H9 (cell line): ENCODE data around the gene PTPRS. TPM values are rescaled to one million over a fixed set of nuclear protein-coding genes. Genes with fewer than 3 reads are reported as not detected.
A peak's percentile ranks its signal among the peaks of the same experiment; 100 is the strongest.

ENCODE experiments used
- DNase-seq: peaks from one replicate; pipeline ENCODE4 v3.0.0-alpha.2; 2017
- H2AFZ ChIP-seq: one replicate; pipeline ENCODE4 v1.6.1; 2013; ENCODE audit warnings: mild to moderate bottlenecking, low read length, control low read depth, moderate library complexity
- H2AK5ac ChIP-seq: 2 replicates; pipeline ENCODE4 v1.6.1; 2013; ENCODE audit warnings: low read length, control low read depth, mixed read lengths; ENCODE audit not compliant: insufficient read length
- H2BK120ac ChIP-seq: one replicate; pipeline ENCODE4 v1.6.1; 2013; ENCODE audit warnings: low read depth, mild to moderate bottlenecking, low read length, control low read depth, inconsistent platforms; ENCODE audit not compliant: poor library complexity, severe bottlenecking
- H2BK12ac ChIP-seq: 2 replicates; pipeline ENCODE4 v1.6.1; 2013; ENCODE audit warnings: low read length, control low read depth, mixed read lengths, low read depth; ENCODE audit not compliant: insufficient read length
- H2BK15ac ChIP-seq: 2 replicates; pipeline ENCODE4 v1.6.1; 2013; ENCODE audit warnings: low read depth, low read length, control low read depth
- H2BK20ac ChIP-seq: one replicate; pipeline ENCODE4 v1.6.1; 2013; ENCODE audit warnings: low read depth, mild to moderate bottlenecking, low read length, control low read depth, inconsistent platforms; ENCODE audit not compliant: poor library complexity, severe bottlenecking
- H2BK5ac ChIP-seq: 2 replicates; pipeline ENCODE4 v1.6.1; 2013; ENCODE audit warnings: low read length, control low read depth, mixed read lengths; ENCODE audit not compliant: insufficient read length
- H3K14ac ChIP-seq: 2 replicates; pipeline ENCODE4 v1.6.1; 2013; ENCODE audit warnings: low read length, control low read depth; ENCODE audit not compliant: insufficient read depth
- H3K18ac ChIP-seq: 2 replicates; pipeline ENCODE4 v1.6.1; 2013; ENCODE audit warnings: low read depth, mild to moderate bottlenecking, mixed read lengths, low read length, control low read depth; ENCODE audit not compliant: insufficient read length
- H3K23ac ChIP-seq: 2 replicates; pipeline ENCODE4 v1.6.1; 2013; ENCODE audit warnings: low read length, control low read depth, mixed read lengths, low read depth; ENCODE audit not compliant: insufficient read length
- H3K23me2 ChIP-seq: 2 replicates; pipeline ENCODE4 v1.6.1; 2013; ENCODE audit warnings: low read depth, mild to moderate bottlenecking, mixed read lengths, low read length, control low read depth; ENCODE audit not compliant: insufficient read length, poor library complexity, severe bottlenecking
- H3K27ac ChIP-seq: 2 replicates; pipeline ENCODE4 v1.5.1; 2013; ENCODE audit warnings: low read length, control low read depth, mixed read lengths, low read depth; ENCODE audit not compliant: insufficient read length
- H3K27me3 ChIP-seq: 2 replicates; pipeline ENCODE4 v1.6.1; 2013; ENCODE audit warnings: low read length, control low read depth, inconsistent platforms; ENCODE audit not compliant: insufficient read depth
- H3K4ac ChIP-seq: 2 replicates; pipeline ENCODE4 v1.6.1; 2013; ENCODE audit warnings: low read depth, mild to moderate bottlenecking, control low read depth, inconsistent platforms, low read length, moderate library complexity
- H3K4me1 ChIP-seq: 2 replicates; pipeline ENCODE4 v1.6.1; 2013; ENCODE audit warnings: low read length, control low read depth, inconsistent platforms; ENCODE audit not compliant: insufficient read depth
- H3K4me2 ChIP-seq: 2 replicates; pipeline ENCODE4 v1.6.1; 2013; ENCODE audit warnings: low read length, control low read depth, mixed read lengths; ENCODE audit not compliant: insufficient read length, insufficient read depth
- H3K56ac ChIP-seq: 2 replicates; pipeline ENCODE4 v1.6.1; 2013; ENCODE audit warnings: low read depth, mild to moderate bottlenecking, mixed read lengths, low read length, control low read depth; ENCODE audit not compliant: insufficient read length
- H3K79me1 ChIP-seq: 2 replicates; pipeline ENCODE4 v1.6.1; 2013; ENCODE audit warnings: low read depth, mild to moderate bottlenecking, moderate library complexity, low read length, control low read depth, inconsistent platforms; ENCODE audit not compliant: insufficient read depth, poor library complexity, severe bottlenecking
- H3K79me2 ChIP-seq: 2 replicates; pipeline ENCODE4 v1.6.1; 2013; ENCODE audit warnings: low read length, control low read depth, inconsistent platforms; ENCODE audit not compliant: insufficient read depth
- H3K9ac ChIP-seq: 2 replicates; pipeline ENCODE4 v1.6.1; 2013; ENCODE audit warnings: low read length, control low read depth, mixed read lengths; ENCODE audit not compliant: insufficient read length; ENCODE audit errors: extremely low read depth
- H3K9me3 ChIP-seq: one replicate; pipeline ENCODE4 v1.6.1; 2013; ENCODE audit warnings: low read depth, low read length, inconsistent platforms; ENCODE audit not compliant: control insufficient read depth
- H3T11ph ChIP-seq: one replicate; pipeline ENCODE4 v1.6.1; 2013; ENCODE audit warnings: mild to moderate bottlenecking, low read length, control low read depth, inconsistent platforms
- H4K20me1 ChIP-seq: one replicate; pipeline ENCODE4 v1.6.1; 2013; ENCODE audit not compliant: control insufficient read depth, insufficient read length, insufficient read depth
- H4K5ac ChIP-seq: 2 replicates; pipeline ENCODE4 v1.6.1; 2013; ENCODE audit warnings: low read depth, mild to moderate bottlenecking, mixed read lengths, low read length, control low read depth; ENCODE audit not compliant: insufficient read length
- H4K8ac ChIP-seq: replicated peaks from 2 replicates; pipeline ENCODE4 v1.6.1; 2013; ENCODE audit warnings: low read length, control low read depth, mixed read lengths, low read depth; ENCODE audit not compliant: insufficient read length
- H4K91ac ChIP-seq: 2 replicates; pipeline ENCODE4 v1.6.1; 2013; ENCODE audit warnings: low read depth, mild to moderate bottlenecking, moderate library complexity, mixed read lengths, low read length, control low read depth; ENCODE audit not compliant: insufficient read length
- H3K27ac Mint-ChIP-seq, 3 experiments: 2 replicates in 2 of 3; 3 replicates in 1 of 3; pipeline ENCODE4 v1.8.0; 2020 to 2021; ENCODE audit warnings: mixed read lengths in 3 of 3, mild to moderate bottlenecking in 1 of 3, moderate library complexity in 1 of 3
- H3K27me3 Mint-ChIP-seq: 2 replicates; pipeline ENCODE4 v1.8.0; 2021; ENCODE audit warnings: low read depth, mild to moderate bottlenecking, moderate library complexity, mixed read lengths
- H3K36me3 Mint-ChIP-seq, 3 experiments: 2 replicates in 2 of 3; 3 replicates in 1 of 3; pipeline ENCODE4 v1.8.0; 2020 to 2021; ENCODE audit warnings: low read depth in 3 of 3, mixed read lengths in 3 of 3; ENCODE audit not compliant: insufficient read depth in 1 of 3
- H3K4me1 Mint-ChIP-seq, 2 experiments: 2 replicates each; pipeline ENCODE4 v1.8.0; 2020; ENCODE audit warnings: mixed read lengths in 2 of 2
- H3K4me3 Mint-ChIP-seq, 2 experiments: 2 replicates in 1 of 2; 3 replicates in 1 of 2; pipeline ENCODE4 v1.8.0; 2020 to 2021; ENCODE audit warnings: mild to moderate bottlenecking in 2 of 2, mixed read lengths in 2 of 2, moderate library complexity in 1 of 2
- H3K9me3 Mint-ChIP-seq, 2 experiments: 2 replicates in 1 of 2; 3 replicates in 1 of 2; pipeline ENCODE4 v1.8.0; 2020; ENCODE audit warnings: mild to moderate bottlenecking in 2 of 2, mixed read lengths in 2 of 2, moderate library complexity in 1 of 2
- WGBS: extraction: QIAGEN DNeasy Blood & Tissue Kit; methylation state at CpG from one replicate; pipeline ENCODE4 v1.1.7; 2013; ENCODE audit warnings: missing lambda C conversion rate, low lambda C conversion rate, mixed read lengths; ENCODE audit not compliant: insufficient read length; ENCODE audit errors: extremely low coverage; 5-methylcytosine and 5-hydroxymethylcytosine counted together
- total RNA-seq: library from RNA; stranded (reverse); gene quantifications from 2 replicates; pipeline ENCODE4 v1.2.1, GENCODE V29; 2021
- TF ChIP-seq, protein P1 (sequence below): fragments of 200-600 bp; sonication (generic); conservative IDR thresholded peaks from 3 replicates; pipeline ENCODE4 v1.8.0; 2021; ENCODE audit warnings: antibody characterized with exemption, mild to moderate bottlenecking

Gene PTPRS
- total RNA-seq, 1 experiment from 2014 or later = 186 TPM

DNA sequence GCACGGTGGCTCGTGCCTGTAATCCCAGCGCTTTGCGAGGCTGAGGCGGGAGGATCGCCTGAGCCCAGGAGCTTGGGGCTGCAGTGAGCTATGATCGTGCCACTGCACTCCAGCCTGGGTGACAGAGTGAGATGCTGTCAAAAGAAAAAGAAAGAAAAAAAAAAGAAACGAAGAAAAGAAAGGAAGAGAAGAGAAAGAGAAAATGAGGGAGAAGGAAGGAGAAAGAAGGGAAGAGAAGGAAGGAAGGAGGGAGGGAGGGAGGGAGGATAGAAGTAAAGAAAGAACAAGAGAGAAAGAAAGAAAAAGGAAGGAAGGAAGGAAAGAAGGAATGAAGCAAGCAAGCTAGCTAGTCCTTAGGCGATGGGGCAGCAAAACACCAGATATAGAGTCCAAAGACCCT lies 14.1 kb downstream of the PTPRS start:
- Histone ChIP-seq H3K4ac (no peak overlapping the region), H3T11ph (no peak overlapping the region), H3K4me2 (no peak overlapping the region), H3K79me2 (peaks cover 13% of the 10 kb centered on the region), H3K9me3 (no peaks in the 10 kb centered on the region), H3K23ac (no peak overlapping the region), H4K91ac (no peak overlapping the region), H3K27me3 (no peaks in the 10 kb centered on the region), H3K23me2 (no peaks in the 10 kb centered on the region), H2BK15ac (no peak overlapping the region), H2BK12ac (no peak overlapping the region), H2BK5ac (no peak overlapping the region), H3K56ac (no peak overlapping the region), H4K5ac (no peak overlapping the region), H3K4me1 (no peaks in the 10 kb centered on the region; the same call in 1 of the 2 replicates), H2AK5ac (no peak overlapping the region), H2BK20ac (no peak overlapping the region), H4K8ac (no peak overlapping the region), H3K14ac (no peak overlapping the region), H3K27ac (no peak overlapping the region), H2BK120ac (no peak overlapping the region), H4K20me1 (peaks cover 5% of the 10 kb centered on the region), H3K9ac (no peak overlapping the region), H2AFZ (no peak overlapping the region), H3K18ac (no peak overlapping the region), H3K79me1 (peaks cover 11% of the 10 kb centered on the region)
- peaks cover 7 to 18% of the 10 kb centered on the region in 2 experiments for H3K4me1 Mint-ChIP-seq
- no peaks in the 10 kb centered on the region for H3K9me3 Mint-ChIP-seq
- TF ChIP-seq, protein P1, sequence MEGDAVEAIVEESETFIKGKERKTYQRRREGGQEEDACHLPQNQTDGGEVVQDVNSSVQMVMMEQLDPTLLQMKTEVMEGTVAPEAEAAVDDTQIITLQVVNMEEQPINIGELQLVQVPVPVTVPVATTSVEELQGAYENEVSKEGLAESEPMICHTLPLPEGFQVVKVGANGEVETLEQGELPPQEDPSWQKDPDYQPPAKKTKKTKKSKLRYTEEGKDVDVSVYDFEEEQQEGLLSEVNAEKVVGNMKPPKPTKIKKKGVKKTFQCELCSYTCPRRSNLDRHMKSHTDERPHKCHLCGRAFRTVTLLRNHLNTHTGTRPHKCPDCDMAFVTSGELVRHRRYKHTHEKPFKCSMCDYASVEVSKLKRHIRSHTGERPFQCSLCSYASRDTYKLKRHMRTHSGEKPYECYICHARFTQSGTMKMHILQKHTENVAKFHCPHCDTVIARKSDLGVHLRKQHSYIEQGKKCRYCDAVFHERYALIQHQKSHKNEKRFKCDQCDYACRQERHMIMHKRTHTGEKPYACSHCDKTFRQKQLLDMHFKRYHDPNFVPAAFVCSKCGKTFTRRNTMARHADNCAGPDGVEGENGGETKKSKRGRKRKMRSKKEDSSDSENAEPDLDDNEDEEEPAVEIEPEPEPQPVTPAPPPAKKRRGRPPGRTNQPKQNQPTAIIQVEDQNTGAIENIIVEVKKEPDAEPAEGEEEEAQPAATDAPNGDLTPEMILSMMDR = no peak
- peaks cover 16 to 31% (median 25%) of the 10 kb centered on the region in 3 experiments for H3K36me3 Mint-ChIP-seq
- H3K27me3 Mint-ChIP-seq = no peaks in the 10 kb centered on the region
- WGBS = no CpG with 5 or more reads among the region's 9 CpGs
- H3K4me3 Mint-ChIP-seq = no peak overlapping the region
- no peak for DNase-seq
- H3K27ac Mint-ChIP-seq = peak overlapping the region in 1 of 3 experiments; percentile 87; a peak in 2 of 7 replicates
